SH-SY5Y (cell line): ENCODE results near the gene TMEM183A.

Experiments
- GATA2 ChIP-seq: IDR thresholded peaks from 2 replicates; pipeline ENCODE4 v1.6.1; 2011; ENCODE audit warnings: mild to moderate bottlenecking, low read depth, low read length
- GATA3 ChIP-seq: IDR thresholded peaks from 2 replicates; pipeline ENCODE4 v1.6.1; 2011; ENCODE audit warnings: low read depth, mild to moderate bottlenecking, low read length, moderate library complexity

DNA sequence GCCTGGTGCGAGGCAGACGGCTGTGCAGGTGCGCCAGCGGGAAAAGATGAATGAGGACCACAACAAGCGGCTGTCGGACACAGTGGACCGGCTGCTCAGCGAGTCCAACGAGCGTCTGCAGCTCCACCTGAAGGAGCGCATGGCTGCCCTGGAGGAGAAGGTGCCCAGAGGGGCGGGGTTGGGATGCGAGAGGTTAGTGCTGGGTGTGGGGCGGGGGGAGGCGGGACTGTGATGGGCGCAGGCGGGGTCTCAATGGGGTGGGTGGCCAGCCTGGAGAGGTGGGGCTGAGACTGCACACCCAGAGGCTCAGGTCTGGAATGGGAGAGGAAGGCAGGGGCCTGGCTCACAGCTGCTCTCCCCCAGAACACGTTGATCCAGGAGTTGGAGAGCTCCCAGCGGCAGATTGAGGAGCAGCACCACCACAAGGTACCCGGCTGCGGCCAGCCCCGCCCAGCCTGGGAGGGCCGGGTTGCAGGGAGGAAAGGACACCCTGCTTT is 41.4 kb downstream of the TMEM183A start:
- TF ChIP-seq GATA2 (no peak), GATA3 (no peak)
